ENCODE data around the gene OVCH1. TPM values are rescaled to one million over a fixed set of nuclear protein-coding genes. Genes with fewer than 3 reads are reported as not detected.

The OVCH1 gene
- total RNA-seq, 1 donor from 2014 or later, result not detected

Other genes starting within 250 kb of the OVCH1 start
- 68.4 and 112 TPM in 2 replicates for gene ERGIC2, start 116.5 kb downstream of the OVCH1 start, total RNA-seq

Measured in epithelial cell of proximal tubule (primary cell).